IMR-90 (cell line): ENCODE measurements around the gene TNFSF9. TPM values are rescaled to one million over a fixed set of nuclear protein-coding genes. Genes with fewer than 3 reads are reported as not detected.

Experiments used
- ATAC-seq: fragments of 200-7000 bp; cut with Tn5 transposase; 2 replicates; pipeline ENCODE4 v1.9.1; 2020; ENCODE audit warnings: low read depth, mild to moderate bottlenecking, moderate library complexity
- BruUV-seq: library from RNA; stranded (reverse); fragments of 400-500 nt; replicated peaks from 2 replicates; lab custom pipeline; 2021; lab: Mats Ljungman, UMichigan
- CTCF ChIA-PET: fragments of 300-600 bp; formaldehyde crosslinking; extraction: SDS; loops from one replicate; lab custom pipeline; 2021; ENCODE audit warnings: antibody characterized with exemption; lab: Yijun Ruan, JAX
- POLR2A ChIA-PET: fragments of 300-600 bp; sonication (Branson Sonifier 250); formaldehyde crosslinking; loops from one replicate; lab custom pipeline; 2022; ENCODE audit warnings: antibody characterized with exemption; ENCODE audit not compliant: unreplicated experiment; lab: Charles Lee
- DNase-seq: peaks from one replicate; pipeline ENCODE4 v3.0.0; 2013
- H2AFZ ChIP-seq: replicated peaks from 2 replicates; pipeline ENCODE3; 2013; ENCODE audit warnings: low read length, mild to moderate bottlenecking; ENCODE audit not compliant: poor library complexity
- H2AK5ac ChIP-seq: 2 replicates; pipeline ENCODE4 v1.6.1; 2013; ENCODE audit warnings: low read depth, low read length, inconsistent platforms
- H2AK9ac ChIP-seq: replicated peaks from 2 replicates; pipeline ENCODE3; 2013; ENCODE audit warnings: mild to moderate bottlenecking, low read depth, low read length, moderate library complexity; ENCODE audit not compliant: poor library complexity
- H2BK120ac ChIP-seq: 2 replicates; pipeline ENCODE4 v1.6.1; 2013; ENCODE audit warnings: low read depth, low read length, inconsistent platforms
- H2BK15ac ChIP-seq: 3 replicates; pipeline ENCODE4 v1.6.1; 2013; ENCODE audit warnings: low read depth, low read length, inconsistent platforms
- H2BK20ac ChIP-seq: 2 replicates; pipeline ENCODE4 v1.6.1; 2013; ENCODE audit warnings: low read depth, mild to moderate bottlenecking, inconsistent platforms, low read length, moderate library complexity
- H2BK5ac ChIP-seq: 2 replicates; pipeline ENCODE4 v1.6.1; 2013; ENCODE audit warnings: mild to moderate bottlenecking, low read depth, low read length, inconsistent platforms; ENCODE audit not compliant: poor library complexity, severe bottlenecking
- H3K14ac ChIP-seq: replicated peaks from 2 replicates; pipeline ENCODE4 v1.6.1; 2013; ENCODE audit warnings: low read depth, low read length, inconsistent platforms
- H3K18ac ChIP-seq: 2 replicates; pipeline ENCODE4 v1.6.1; 2013; ENCODE audit warnings: low read depth, low read length, control low read depth
- H3K23ac ChIP-seq: 2 replicates; pipeline ENCODE4 v1.6.1; 2013; ENCODE audit warnings: low read depth, low read length, inconsistent platforms
- H3K27ac ChIP-seq: 2 replicates; pipeline ENCODE4 v1.5.1; 2013; ENCODE audit warnings: mild to moderate bottlenecking, control low read depth, low read length; ENCODE audit not compliant: insufficient read depth
- H3K27me3 ChIP-seq: 2 replicates; pipeline ENCODE4 v1.6.1; 2013; ENCODE audit warnings: low read length; ENCODE audit not compliant: control insufficient read depth, insufficient read depth
- H3K36me3 ChIP-seq: 2 replicates; pipeline ENCODE4 v1.6.1; 2013; ENCODE audit warnings: low read length, mixed read lengths; ENCODE audit not compliant: control insufficient read depth, insufficient read depth
- H3K4ac ChIP-seq: 2 replicates; pipeline ENCODE4 v1.6.1; 2013; ENCODE audit warnings: low read depth, low read length, inconsistent platforms
- H3K4me1 ChIP-seq: 2 replicates; pipeline ENCODE4 v1.6.1; 2013; ENCODE audit warnings: low read length, mixed read lengths; ENCODE audit not compliant: control insufficient read depth, insufficient read depth
- H3K4me2 ChIP-seq: 2 replicates; pipeline ENCODE4 v1.6.1; 2013; ENCODE audit warnings: low read depth, mild to moderate bottlenecking, control low read depth, low read length, moderate library complexity
- H3K4me3 ChIP-seq: 2 replicates; pipeline ENCODE4 v1.5.1; 2013; ENCODE audit warnings: low read depth, mild to moderate bottlenecking, control low read depth, low read length, moderate library complexity; ENCODE audit not compliant: insufficient read depth
- H3K56ac ChIP-seq: 2 replicates; pipeline ENCODE4 v1.6.1; 2013; ENCODE audit warnings: low read length, inconsistent platforms; ENCODE audit not compliant: insufficient read depth; ENCODE audit errors: extremely low read depth
- H3K79me1 ChIP-seq, 2 experiments: 2 replicates each; pipeline ENCODE4 v1.6.1; 2013; ENCODE audit warnings: low read length in 2 of 2, inconsistent platforms in 1 of 2, low read depth in 1 of 2
- H3K9ac ChIP-seq: 2 replicates; pipeline ENCODE4 v1.6.1; 2013; ENCODE audit warnings: low read depth, low read length, control low read depth
- H3K9me1 ChIP-seq: 2 replicates; pipeline ENCODE4 v1.6.1; 2013; ENCODE audit warnings: low read length, inconsistent platforms; ENCODE audit not compliant: insufficient read depth
- H3K9me3 ChIP-seq: 2 replicates; pipeline ENCODE4 v1.6.1; 2013; ENCODE audit warnings: low read length; ENCODE audit not compliant: control insufficient read depth, insufficient read depth
- H4K20me1 ChIP-seq: 2 replicates; pipeline ENCODE4 v1.6.1; 2013; ENCODE audit warnings: low read length, inconsistent platforms; ENCODE audit not compliant: insufficient read depth
- H4K5ac ChIP-seq: 2 replicates; pipeline ENCODE4 v1.6.1; 2013; ENCODE audit warnings: mild to moderate bottlenecking, low read depth, low read length, control low read depth
- H4K8ac ChIP-seq, 2 experiments: 2 replicates each; pipeline ENCODE4 v1.6.1; 2013; ENCODE audit warnings: low read depth in 2 of 2, low read length in 2 of 2, control low read depth in 1 of 2, inconsistent platforms in 1 of 2
- H4K91ac ChIP-seq: 2 replicates; pipeline ENCODE4 v1.6.1; 2013; ENCODE audit warnings: low read depth, low read length, inconsistent platforms; ENCODE audit not compliant: insufficient read depth
- BHLHE40 ChIP-seq: fragments of 150-350 bp; IDR thresholded peaks from 2 replicates; pipeline ENCODE4 v1.6.1; 2016; ENCODE audit warnings: mild to moderate bottlenecking, low read depth, low read length
- CEBPB ChIP-seq: IDR thresholded peaks from 2 replicates; pipeline ENCODE4 v1.6.1; 2012; ENCODE audit warnings: low read depth, low read length, improper control_type of control experiment
- CHD1 ChIP-seq: IDR thresholded peaks from 2 replicates; pipeline ENCODE4 v1.6.1; 2012; ENCODE audit warnings: low read depth, low read length, improper control_type of control experiment
- CTCF ChIP-seq: conservative IDR thresholded peaks from 2 replicates; pipeline ENCODE4 v1.5.1; 2012; ENCODE audit warnings: mild to moderate bottlenecking, low read depth, low read length, improper control_type of control experiment
- ELK1 ChIP-seq: fragments of 150-350 bp; IDR thresholded peaks from 2 replicates; pipeline ENCODE4 v1.6.1; 2016; ENCODE audit warnings: low read depth, mild to moderate bottlenecking, low read length, moderate library complexity, borderline replicate concordance
- MAFK ChIP-seq: IDR thresholded peaks from 2 replicates; pipeline ENCODE4 v1.6.1; 2012; ENCODE audit warnings: low read depth, low read length, improper control_type of control experiment
- MXI1 ChIP-seq: IDR thresholded peaks from 2 replicates; pipeline ENCODE4 v1.6.1; 2012; ENCODE audit warnings: low read depth, mild to moderate bottlenecking, low read length, moderate library complexity, borderline replicate concordance
- NFE2L2 ChIP-seq: fragments of 150-350 bp; IDR thresholded peaks from 2 replicates; pipeline ENCODE4 v1.6.1; 2016; ENCODE audit warnings: low read depth, mild to moderate bottlenecking, low read length
- RAD21 ChIP-seq: IDR thresholded peaks from 2 replicates; pipeline ENCODE4 v1.6.1; 2012; ENCODE audit warnings: low read length, improper control_type of control experiment
- RCOR1 ChIP-seq: IDR thresholded peaks from 2 replicates; pipeline ENCODE4 v1.6.1; 2012; ENCODE audit warnings: mild to moderate bottlenecking, low read length, improper control_type of control experiment; ENCODE audit not compliant: insufficient replicate concordance
- RFX5 ChIP-seq: IDR thresholded peaks from 2 replicates; pipeline ENCODE4 v1.8.0; 2012; ENCODE audit warnings: low read depth, mild to moderate bottlenecking, low read length, moderate library complexity
- WGBS, 2 experiments: methylation state at CpG; one replicate each; pipeline versions ENCODE4 v1.1.5 to v1.1.7; 2013; ENCODE audit warnings: missing lambda C conversion rate in 2 of 2; ENCODE audit not compliant: insufficient read length in 1 of 2; ENCODE audit errors: extremely low coverage in 2 of 2; 5-methylcytosine and 5-hydroxymethylcytosine counted together
- dilution Hi-C: fragments of 300-500 bp; cut with HindIII; formaldehyde crosslinking; loops from one replicate; pipeline ENCODE4 v1.14.3; 2018; ENCODE audit warnings: low sequenced_read_pairs; ENCODE audit not compliant: unreplicated experiment
- in situ Hi-C: fragments of 300-500 bp; cut with MboI; formaldehyde crosslinking; loops from 3 replicates; pipeline ENCODE4 v1.14.3; 2019; ENCODE audit warnings: low sequenced_read_pairs, inconsistent platforms, mixed read lengths
- intact Hi-C: fragments of 100-400 bp; cut with micrococcal nuclease; formaldehyde crosslinking; loops from 2 replicates; pipeline ENCODE4 v1.10.0; 2022
- polyA plus RNA-seq, 3 experiments: library from polyadenylated mRNA; depleted of rRNA; stranded (reverse); fragments of >200 nt; gene quantifications; 2 replicates each; pipeline ENCODE4 v1.2.3, GENCODE V29; 2012; ENCODE audit warnings: low replicate concordance in 1 of 3
- total RNA-seq: library from RNA; depleted of rRNA; stranded (reverse); fragments of >200 nt; gene quantifications from 2 replicates; pipeline ENCODE4 v1.2.3, GENCODE V29; 2012
- TF ChIP-seq, protein P1 (sequence below): fragments of 150-350 bp; IDR thresholded peaks from 2 replicates; pipeline ENCODE4 v1.6.1; 2017; ENCODE audit warnings: mild to moderate bottlenecking, antibody characterized with exemption, low read length, low read depth

The TNFSF9 gene
- total and polyA plus RNA-seq, 2 of the 4 experiments (the other 2 are of a cell fraction): 0.10 TPM; not detected in 1

DNA sequence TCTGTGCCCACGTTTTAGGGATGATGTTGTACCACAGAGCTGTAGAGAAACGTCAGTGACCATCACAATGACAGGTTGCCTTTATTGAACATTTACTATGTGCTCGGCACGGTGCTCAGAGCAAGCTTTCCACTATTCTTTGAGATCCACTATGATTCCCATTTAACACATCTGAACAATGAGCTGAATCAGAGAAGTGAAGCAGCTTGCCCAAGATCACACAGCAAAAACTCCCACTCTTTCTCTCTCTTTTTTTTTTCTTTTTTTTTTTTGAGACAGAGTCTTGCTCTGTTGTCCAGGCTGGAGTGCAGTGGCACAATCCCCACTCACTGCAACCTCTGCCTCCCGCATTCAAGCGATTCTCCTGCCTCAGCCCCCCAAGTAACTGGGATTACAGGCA, 8.1 kb upstream of the TNFSF9 start:
- TF ChIP-seq MXI1 (no peak), RAD21 (no peak), RFX5 (no peak), BHLHE40 (no peak), MAFK (no peak), CEBPB (no peak), NFE2L2 (no peak), CTCF (no peak), ELK1 (no peak), CHD1 (no peak), RCOR1 (no peak)
- TF ChIP-seq, protein P1, sequence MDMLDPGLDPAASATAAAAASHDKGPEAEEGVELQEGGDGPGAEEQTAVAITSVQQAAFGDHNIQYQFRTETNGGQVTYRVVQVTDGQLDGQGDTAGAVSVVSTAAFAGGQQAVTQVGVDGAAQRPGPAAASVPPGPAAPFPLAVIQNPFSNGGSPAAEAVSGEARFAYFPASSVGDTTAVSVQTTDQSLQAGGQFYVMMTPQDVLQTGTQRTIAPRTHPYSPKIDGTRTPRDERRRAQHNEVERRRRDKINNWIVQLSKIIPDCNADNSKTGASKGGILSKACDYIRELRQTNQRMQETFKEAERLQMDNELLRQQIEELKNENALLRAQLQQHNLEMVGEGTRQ: no peak

More for the DNA sequence above, 8.1 kb upstream of the TNFSF9 start:
- Histone ChIP-seq H3K4ac (no peak overlapping the region), H2AK9ac (no peak overlapping the region), H4K91ac (no peak overlapping the region), H4K20me1 (no peaks in the 10 kb centered on the region), H3K27ac (no peak overlapping the region), H2AFZ (no peak overlapping the region), H2BK20ac (no peak overlapping the region), H3K56ac (no peak overlapping the region), H4K5ac (no peak overlapping the region), H4K8ac (no peak overlapping the region), H3K9ac (no peak overlapping the region), H3K27me3 (no peaks in the 10 kb centered on the region), H3K9me1 (no peaks in the 10 kb centered on the region), H3K9me3 (no peaks in the 10 kb centered on the region), H3K18ac (no peak overlapping the region), H3K36me3 (no peaks in the 10 kb centered on the region), H2BK120ac (no peak overlapping the region), H3K4me1 (no peaks in the 10 kb centered on the region), H3K79me1 (no peaks in the 10 kb centered on the region), H3K4me2 (no peak overlapping the region), H2AK5ac (no peak overlapping the region), H3K23ac (no peak overlapping the region), H2BK15ac (no peak overlapping the region), H2BK5ac (no peak overlapping the region), H3K14ac (no peak overlapping the region), H3K4me3 (no peak overlapping the region)
- ChIA-PET CTCF (no interaction called here), POLR2A (no interaction called here)
- DNase-seq (no peak), ATAC-seq (no peak)
- in situ Hi-C loops (no loop called here), intact Hi-C loops (no loop called here), dilution Hi-C loops (no loop called here)
- WGBS, 2 experiments: 48% methylated on average over 3 of the region's 6 CpGs; no CpG with 5 or more reads in 1 of the 2 experiments
- BruUV-seq: no TSS peak
